SK-N-SH treated with all-trans-retinoic acid at 6 μM for 48 hours (cell line): Measurements from ENCODE around the gene MRPS34.

Source experiments
- ATAC-seq: fragments of 200-7000 bp; cut with Tn5 transposase; 3 replicates; pipeline ENCODE4 v1.9.1; 2020; ENCODE audit warnings: mild to moderate bottlenecking, moderate library complexity
- ARNTL ChIP-seq: fragments of 450-650 bp; formaldehyde crosslinking; IDR thresholded peaks from 2 replicates; pipeline ENCODE4 v1.5.0; 2020; ENCODE audit warnings: low read depth, mild to moderate bottlenecking, moderate library complexity, borderline replicate concordance
- BACH2 ChIP-seq: fragments of 250-450 bp; sonication (Bioruptor Pico); IDR thresholded peaks from 2 replicates; pipeline ENCODE4 v1.9.0; 2021; ENCODE audit warnings: mild to moderate bottlenecking, borderline replicate concordance
- CREB5 ChIP-seq: fragments of 250-450 bp; sonication (Bioruptor Pico); IDR thresholded peaks from 2 replicates; pipeline ENCODE4 v1.5.1; 2020; ENCODE audit warnings: low read depth, mild to moderate bottlenecking, moderate library complexity
- CSDC2 ChIP-seq: fragments of 250-450 bp; sonication (Bioruptor Pico); IDR thresholded peaks from 2 replicates; pipeline ENCODE4 v1.5.0; 2020; ENCODE audit warnings: mild to moderate bottlenecking, moderate library complexity
- CSRNP3 ChIP-seq: fragments of 250-450 bp; sonication (Bioruptor Pico); IDR thresholded peaks from 2 replicates; pipeline ENCODE4 v1.5.1; 2021; ENCODE audit warnings: mild to moderate bottlenecking, moderate library complexity
- ESRRG ChIP-seq: fragments of 250-450 bp; sonication (Bioruptor Pico); IDR thresholded peaks from 2 replicates; pipeline ENCODE4 v1.6.1; 2021; ENCODE audit warnings: mild to moderate bottlenecking
- GLIS3 ChIP-seq: fragments of 250-450 bp; sonication (Bioruptor Pico); IDR thresholded peaks from 2 replicates; pipeline ENCODE4 v1.5.0; 2020; ENCODE audit warnings: mild to moderate bottlenecking, moderate library complexity
- OSR1 ChIP-seq: fragments of 250-450 bp; sonication (Bioruptor Pico); IDR thresholded peaks from 2 replicates; pipeline ENCODE4 v1.8.0; 2022; ENCODE audit warnings: moderate library complexity, mild to moderate bottlenecking, inconsistent platforms
- PATZ1 ChIP-seq: fragments of 250-450 bp; sonication (Bioruptor Pico); IDR thresholded peaks from 2 replicates; pipeline ENCODE4 v1.8.0; 2020; ENCODE audit warnings: mild to moderate bottlenecking, moderate library complexity, borderline replicate concordance
- POU6F1 ChIP-seq: fragments of 250-450 bp; sonication (Bioruptor Pico); IDR thresholded peaks from 2 replicates; pipeline ENCODE4 v1.8.0; 2021; ENCODE audit warnings: low read depth, mild to moderate bottlenecking, moderate library complexity, borderline replicate concordance
- SNAI2 ChIP-seq: fragments of 250-450 bp; sonication (Bioruptor Pico); IDR thresholded peaks from 2 replicates; pipeline ENCODE4 v1.5.0; 2020; ENCODE audit warnings: mild to moderate bottlenecking, moderate library complexity
- TCF4 ChIP-seq: fragments of 250-450 bp; sonication (Bioruptor Pico); IDR thresholded peaks from 2 replicates; pipeline ENCODE4 v1.8.0; 2021; ENCODE audit warnings: mild to moderate bottlenecking, moderate library complexity, borderline replicate concordance
- TOX ChIP-seq: fragments of 250-450 bp; sonication (Bioruptor Pico); IDR thresholded peaks from 2 replicates; pipeline ENCODE4 v1.8.0; 2021; ENCODE audit warnings: mild to moderate bottlenecking, moderate library complexity, borderline replicate concordance
- ZFP30 ChIP-seq: fragments of 450-650 bp; formaldehyde crosslinking; IDR thresholded peaks from 2 replicates; pipeline ENCODE4 v1.5.0; 2022; ENCODE audit warnings: mild to moderate bottlenecking, moderate library complexity
- ZNF565 ChIP-seq: fragments of 450-650 bp; formaldehyde crosslinking; conservative IDR thresholded peaks from 2 replicates; pipeline ENCODE4 v1.5.0; 2020; ENCODE audit warnings: low read depth, mild to moderate bottlenecking, moderate library complexity
- ZNF70 ChIP-seq: fragments of 450-650 bp; formaldehyde crosslinking; IDR thresholded peaks from 2 replicates; pipeline ENCODE4 v1.5.0; 2020; ENCODE audit warnings: mild to moderate bottlenecking, moderate library complexity
- ZNF8 ChIP-seq: fragments of 450-650 bp; formaldehyde crosslinking; IDR thresholded peaks from 2 replicates; pipeline ENCODE4 v1.5.0; 2020; ENCODE audit warnings: mild to moderate bottlenecking, moderate library complexity

Gene MRPS34

GRCh38 chr16:1743376-1744337, 29.3 kb downstream of the MRPS34 start:
- no peak for TF ChIP-seq PATZ1 (CRISPR knock-in tag)
- no peak for TF ChIP-seq ZNF8
- no peak for TF ChIP-seq BACH2 (CRISPR knock-in tag)
- TF ChIP-seq OSR1 (CRISPR knock-in tag), result no peak
- TF ChIP-seq TCF4, result no peak
- no peak for TF ChIP-seq CSRNP3 (CRISPR knock-in tag)
- TF ChIP-seq ESRRG (CRISPR knock-in tag), result no peak
- no peak for TF ChIP-seq CREB5 (CRISPR knock-in tag)
- no peak for TF ChIP-seq SNAI2 (CRISPR knock-in tag)
- no peak for TF ChIP-seq POU6F1
- TF ChIP-seq ZNF565, result no peak
- no peak for ATAC-seq

- no peak for ATAC-seq
- TF ChIP-seq CSRNP3 (CRISPR knock-in tag) (no peak), PATZ1 (CRISPR knock-in tag) (no peak), BACH2 (CRISPR knock-in tag) (no peak), ESRRG (CRISPR knock-in tag) (no peak), CSDC2 (no peak), ZNF70 (CRISPR knock-in tag) (no peak), ZFP30 (CRISPR knock-in tag) (no peak), ARNTL (CRISPR knock-in tag) (no peak), ZNF565 (no peak), TOX (no peak), SNAI2 (CRISPR knock-in tag) (no peak), GLIS3 (CRISPR knock-in tag) (no peak), POU6F1 (no peak)
Observed at GRCh38 chr16:1741553-1742165, 31.3 kb downstream of the MRPS34 start.
